ENCODE measurements around the gene PPFIA2. TPM values are rescaled to one million over a fixed set of nuclear protein-coding genes. Genes with fewer than 3 reads are reported as not detected.

Gene PPFIA2
- polyA plus RNA-seq, 3 donors: not detected

- Histone ChIP-seq H3K27me3 (ENCODE audit: control insufficient read depth in 2 of 2, insufficient read depth in 2 of 2, low read length in 2 of 2) (no peaks in the 10 kb centered on the region), H2AFZ (ENCODE audit: insufficient read depth, low read depth, low read length, poor library complexity, severe bottlenecking) (no peak overlapping the region), H3K79me2 (ENCODE audit: insufficient read depth, low read length) (no peaks in the 10 kb centered on the region), H3K4me3 (replicated peaks in 1 of 3; ENCODE audit: low read depth in 2 of 3, low read length in 3 of 3) (no peak overlapping the region), H3K4me2 (replicated peaks; ENCODE audit: extremely low read depth, low read length, poor library complexity, severe bottlenecking) (no peak overlapping the region), H3K4me1 (ENCODE audit: control insufficient read depth in 1 of 2, insufficient read depth in 2 of 2, low read length in 2 of 2) (no peaks in the 10 kb centered on the region), H3K27ac (ENCODE audit: low read depth in 1 of 2, low read length in 2 of 2) (no peak overlapping the region), H4K20me1 (ENCODE audit: insufficient read depth, low read length) (no peaks in the 10 kb centered on the region), H3K9ac (ENCODE audit: insufficient read depth, low read length, poor library complexity, severe bottlenecking) (no peak overlapping the region), H3K9me3 (replicated peaks in 1 of 2; ENCODE audit: control insufficient read depth in 1 of 2, insufficient read depth in 1 of 2, low read length in 2 of 2) (no peaks in the 10 kb centered on the region), H3K36me3 (replicated peaks in 1 of 2; ENCODE audit: control insufficient read depth in 1 of 2, insufficient read depth in 2 of 2, low read length in 2 of 2) (no peaks in the 10 kb centered on the region)
- no peak overlapping the region for H3K4me3 Mint-ChIP-seq
- H3K36me3 Mint-ChIP-seq: no peaks in the 10 kb centered on the region
- no peaks in the 10 kb centered on the region for H3K9me3 Mint-ChIP-seq
- H3K4me1 Mint-ChIP-seq: no peaks in the 10 kb centered on the region
- no peak overlapping the region for H3K27ac Mint-ChIP-seq
- peaks cover 0 to under 1% (median 0%) of the 10 kb centered on the region in 3 donors for H3K27me3 Mint-ChIP-seq (ENCODE audit: low read depth in 3 of 3)
- 40% methylated on average over 1 of the region's 1 CpG for WGBS (ENCODE audit: insufficient coverage)
- DNase-seq: no peak
- TF ChIP-seq CTCF (IDR thresholded peaks at IDR 0.05): no peak
- intact Hi-C loops (cut with micrococcal nuclease): no loop called here
Measured at GRCh38 chr12:81221681-81222080, 537.5 kb downstream of the PPFIA2 start.

- no peaks in the 10 kb centered on the region for H3K36me3 ChIP-seq (replicated peaks in 1 of 2; ENCODE audit: control insufficient read depth in 1 of 2, insufficient read depth in 2 of 2, low read length in 2 of 2)
- DNase-seq: no peak
- no peaks in the 10 kb centered on the region for H3K9me3 ChIP-seq (replicated peaks in 1 of 2; ENCODE audit: control insufficient read depth in 1 of 2, insufficient read depth in 1 of 2, low read length in 2 of 2)
- Mint-ChIP-seq H3K4me3 (no peak overlapping the region), H3K4me1 (no peaks in the 10 kb centered on the region), H3K27ac (no peak overlapping the region), H3K27me3 (ENCODE audit: low read depth in 3 of 3) (peaks cover 0 to 5% (median 3%) of the 10 kb centered on the region in 3 donors), H3K9me3 (peaks cover 0 to 5% (median 2%) of the 10 kb centered on the region in 7 donors), H3K36me3 (no peaks in the 10 kb centered on the region)
- intact Hi-C loops (cut with micrococcal nuclease): no loop called here
- H4K20me1 ChIP-seq (ENCODE audit: insufficient read depth, low read length): no peaks in the 10 kb centered on the region
- no peaks in the 10 kb centered on the region for H3K4me1 ChIP-seq (ENCODE audit: control insufficient read depth in 1 of 2, insufficient read depth in 2 of 2, low read length in 2 of 2)
- H2AFZ ChIP-seq (ENCODE audit: insufficient read depth, low read depth, low read length, poor library complexity, severe bottlenecking): no peak overlapping the region
- H3K4me2 ChIP-seq (replicated peaks; ENCODE audit: extremely low read depth, low read length, poor library complexity, severe bottlenecking): no peak overlapping the region
- TF ChIP-seq CTCF (IDR thresholded peaks at IDR 0.05): no peak
- no peak overlapping the region for H3K27ac ChIP-seq (ENCODE audit: low read depth in 1 of 2, low read length in 2 of 2)
- H3K79me2 ChIP-seq (ENCODE audit: insufficient read depth, low read length): no peaks in the 10 kb centered on the region
- no peak overlapping the region for H3K4me3 ChIP-seq (replicated peaks in 1 of 3; ENCODE audit: low read depth in 2 of 3, low read length in 3 of 3)
- no peak overlapping the region for H3K9ac ChIP-seq (ENCODE audit: insufficient read depth, low read length, poor library complexity, severe bottlenecking)
- no CpG with 5 or more reads among the region's 3 CpGs for WGBS (ENCODE audit: insufficient coverage)
- no peaks in the 10 kb centered on the region for H3K27me3 ChIP-seq (ENCODE audit: control insufficient read depth in 2 of 2, insufficient read depth in 2 of 2, low read length in 2 of 2)
Measured at GRCh38 chr12:81216739-81217138, 542.4 kb downstream of the PPFIA2 start.

Data from CD14-positive monocyte (primary cell).